Kidney (tissue), 14 donors: ENCODE results near the gene MMAB. TPM values are rescaled to one million over a fixed set of nuclear protein-coding genes. Genes with fewer than 3 reads are reported as not detected.

ENCODE experiments used
- DNase-seq, 5 donors: peaks; one replicate each; pipeline ENCODE4 v3.0.0-alpha.2; 2013 to 2020
- FAIRE-seq: peaks from 2 replicates; lab custom pipeline; 2012; peaks lifted over from hg19 to GRCh38; lab: Jason Lieb, UNC
- H3K27ac ChIP-seq, 2 donors: one replicate each; pipeline ENCODE4 v1.7.0; 2013; ENCODE audit warnings: low read depth in 2 of 2, low read length in 2 of 2, inconsistent platforms in 1 of 2
- H3K27me3 ChIP-seq: one replicate; pipeline ENCODE4 v1.7.1; 2013; ENCODE audit warnings: low read length, inconsistent platforms; ENCODE audit not compliant: control insufficient read depth, insufficient read depth
- H3K36me3 ChIP-seq, 3 donors: one replicate each; pipeline versions ENCODE4 v1.7.0 to v1.7.1; 2013; ENCODE audit warnings: low read length in 3 of 3, control low read depth in 1 of 3, inconsistent platforms in 1 of 3; ENCODE audit not compliant: insufficient read depth in 3 of 3, control insufficient read depth in 2 of 3
- H3K4me1 ChIP-seq, 3 donors: one replicate each; pipeline versions ENCODE4 v1.7.0 to v1.7.1; 2013; ENCODE audit warnings: low read length in 3 of 3, inconsistent platforms in 1 of 3, low read depth in 1 of 3; ENCODE audit not compliant: control insufficient read depth in 2 of 3, insufficient read depth in 2 of 3
- H3K4me3 ChIP-seq, 3 donors: one replicate each; pipeline versions ENCODE4 v1.7.0 to v1.8.1; 2013; ENCODE audit warnings: low read length in 3 of 3, control low read depth in 1 of 3, inconsistent platforms in 1 of 3
- H3K9ac ChIP-seq, 3 donors: one replicate each; pipeline versions ENCODE4 v1.7.0 to v1.7.1; 2013; ENCODE audit warnings: low read length in 3 of 3, control low read depth in 1 of 3, inconsistent platforms in 1 of 3
- H3K9me3 ChIP-seq, 3 donors: one replicate each; pipeline versions ENCODE4 v1.7.0 to v1.7.1; 2013; ENCODE audit warnings: low read length in 3 of 3, control low read depth in 1 of 3, inconsistent platforms in 1 of 3; ENCODE audit not compliant: control insufficient read depth in 2 of 3, insufficient read depth in 1 of 3
- intact Hi-C: fragments of 100-400 bp; cut with DNase I; formaldehyde crosslinking; loops from one replicate; pipeline ENCODE4 v1.11.1; 2022
- polyA plus RNA-seq: library from polyadenylated mRNA; stranded (reverse); fragments of 350-450 nt; fragmentation: Illumina TruSeq; extraction: RNeasy Lipid Tissue Mini Kit (QIAGEN cat#74804); gene quantifications from one replicate; pipeline ENCODE4 v1.2.3, GENCODE V29; 2014; ENCODE audit warnings: low read depth, low replicate concordance; ENCODE audit not compliant: insufficient read depth
- total RNA-seq: library from RNA; stranded (reverse); fragmentation: NEBNext Ultra II Directional; extraction: Animal tissue kit (Norgen Biotek cat#: 25700); gene quantifications from one replicate; pipeline ENCODE4 v1.2.1, GENCODE V29; 2021
- TF ChIP-seq, protein P1 (sequence below): IDR thresholded peaks from 3 replicates; pipeline ENCODE4 v1.5.1; 2012; ENCODE audit warnings: mild to moderate bottlenecking, moderate library complexity, borderline replicate concordance; ENCODE audit not compliant: insufficient read depth; ENCODE audit errors: extremely low read depth
- donor health status: control.
- donor health status: control.
- donor health status: control.
- donor health status: control.
- donor health status: control.
- donor health status: DM: yes; HTN: yes; CAD: no.
- donor health status: Normal renal cell carcinoma (clear cell type).

MMAB gene
- total and polyA plus RNA-seq, 2 donors from 2014 or later: 42.9 to 96.3 TPM

DNA sequence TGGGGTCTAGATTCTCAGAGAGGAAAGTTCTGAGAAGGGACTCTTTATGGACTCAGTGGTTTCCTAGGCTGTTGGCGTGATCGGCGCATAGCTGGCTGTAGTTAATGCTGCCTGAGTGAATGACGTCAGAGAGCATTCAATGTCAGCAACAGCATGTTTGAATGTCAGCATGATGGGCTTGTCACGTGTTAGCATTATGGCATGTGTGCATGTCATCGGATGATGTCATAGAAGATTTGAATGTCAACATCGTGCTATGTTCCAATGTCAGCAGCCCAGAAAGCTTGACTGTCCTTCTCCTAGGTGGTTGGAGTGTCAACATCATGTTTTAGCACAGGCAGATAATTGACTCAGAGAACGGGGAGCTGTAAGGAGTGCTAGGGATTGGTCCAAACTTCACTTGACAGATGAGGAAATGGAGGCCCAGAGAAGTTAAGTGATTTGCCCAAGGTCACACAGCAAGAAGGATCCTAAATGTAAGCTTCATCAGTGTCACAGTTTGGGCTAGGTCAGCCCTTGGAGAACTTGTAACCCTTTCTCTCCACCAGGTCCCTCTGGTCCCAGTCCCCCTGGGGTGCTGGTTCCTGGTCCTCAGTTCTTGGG, 45.8 kb upstream of the MMAB start:
- DNase-seq (no peak), FAIRE-seq (no peak)
- intact Hi-C loops: no loop called here
- H3K4me3 ChIP-seq: no peak overlapping the region
- no peaks in the 10 kb centered on the region for H3K9me3 ChIP-seq
- no peaks in the 10 kb centered on the region for H3K27me3 ChIP-seq
- TF ChIP-seq, protein P1, sequence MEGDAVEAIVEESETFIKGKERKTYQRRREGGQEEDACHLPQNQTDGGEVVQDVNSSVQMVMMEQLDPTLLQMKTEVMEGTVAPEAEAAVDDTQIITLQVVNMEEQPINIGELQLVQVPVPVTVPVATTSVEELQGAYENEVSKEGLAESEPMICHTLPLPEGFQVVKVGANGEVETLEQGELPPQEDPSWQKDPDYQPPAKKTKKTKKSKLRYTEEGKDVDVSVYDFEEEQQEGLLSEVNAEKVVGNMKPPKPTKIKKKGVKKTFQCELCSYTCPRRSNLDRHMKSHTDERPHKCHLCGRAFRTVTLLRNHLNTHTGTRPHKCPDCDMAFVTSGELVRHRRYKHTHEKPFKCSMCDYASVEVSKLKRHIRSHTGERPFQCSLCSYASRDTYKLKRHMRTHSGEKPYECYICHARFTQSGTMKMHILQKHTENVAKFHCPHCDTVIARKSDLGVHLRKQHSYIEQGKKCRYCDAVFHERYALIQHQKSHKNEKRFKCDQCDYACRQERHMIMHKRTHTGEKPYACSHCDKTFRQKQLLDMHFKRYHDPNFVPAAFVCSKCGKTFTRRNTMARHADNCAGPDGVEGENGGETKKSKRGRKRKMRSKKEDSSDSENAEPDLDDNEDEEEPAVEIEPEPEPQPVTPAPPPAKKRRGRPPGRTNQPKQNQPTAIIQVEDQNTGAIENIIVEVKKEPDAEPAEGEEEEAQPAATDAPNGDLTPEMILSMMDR: no peak
- no peaks in the 10 kb centered on the region for H3K36me3 ChIP-seq
- H3K4me1 ChIP-seq: no peaks in the 10 kb centered on the region
- H3K27ac ChIP-seq: no peak overlapping the region
- H3K9ac ChIP-seq: no peak overlapping the region

DNA sequence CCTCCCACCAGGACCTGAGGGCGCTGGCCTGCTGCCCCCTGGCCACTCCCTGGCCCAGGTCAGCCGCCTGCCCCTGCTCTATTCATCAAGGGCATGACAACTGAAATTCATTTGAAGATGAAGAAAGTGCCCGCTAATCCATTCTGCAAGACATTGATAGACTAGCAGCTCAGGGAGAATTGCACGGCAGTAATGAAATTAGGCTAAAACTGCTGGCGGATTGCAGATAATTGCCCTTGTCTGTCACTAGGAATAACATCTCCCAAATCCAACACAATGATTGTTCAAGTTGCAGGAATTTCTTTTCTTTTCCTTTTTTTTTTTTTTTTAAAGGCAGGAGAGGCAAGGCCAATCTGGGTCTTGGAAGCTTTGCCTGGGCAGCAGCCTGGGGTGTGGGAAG, 44.8 kb upstream of the MMAB start:
- DNase-seq (no peak), FAIRE-seq (no peak)
- Histone ChIP-seq H3K9me3 (no peaks in the 10 kb centered on the region), H3K9ac (no peak overlapping the region), H3K27ac (no peak overlapping the region), H3K4me3 (no peak overlapping the region), H3K36me3 (no peaks in the 10 kb centered on the region), H3K4me1 (no peaks in the 10 kb centered on the region), H3K27me3 (no peaks in the 10 kb centered on the region)
- intact Hi-C loops: no loop called here
- TF ChIP-seq, protein P1: no peak

DNA sequence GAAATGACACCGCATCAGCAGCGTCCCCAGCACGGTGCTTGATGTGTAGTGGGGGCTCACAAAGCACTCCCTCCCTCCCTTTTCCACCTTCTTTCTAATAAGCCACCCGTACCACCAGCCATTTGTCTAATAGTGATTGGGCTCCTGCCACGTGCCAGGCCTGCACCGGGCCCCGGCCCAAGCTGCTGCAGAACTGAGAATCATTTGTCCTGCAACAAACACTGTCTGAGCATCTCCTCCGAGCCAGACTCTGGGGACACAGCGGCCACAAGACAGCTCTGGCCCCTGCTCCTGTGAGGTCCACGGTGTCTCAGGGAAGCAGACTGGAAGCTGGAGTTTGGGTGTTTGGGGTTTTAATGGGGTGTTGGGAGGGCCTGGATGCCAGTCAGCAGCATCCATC, 44.2 kb upstream of the MMAB start:
- no peak overlapping the region for H3K9ac ChIP-seq
- no peaks in the 10 kb centered on the region for H3K27me3 ChIP-seq
- intact Hi-C loops: no loop called here
- H3K4me1 ChIP-seq: no peaks in the 10 kb centered on the region
- H3K9me3 ChIP-seq: no peaks in the 10 kb centered on the region
- TF ChIP-seq, protein P1: no peak
- H3K27ac ChIP-seq: no peak overlapping the region
- no peaks in the 10 kb centered on the region for H3K36me3 ChIP-seq
- DNase-seq: no peak
- FAIRE-seq: no peak
- H3K4me3 ChIP-seq: no peak overlapping the region

DNA sequence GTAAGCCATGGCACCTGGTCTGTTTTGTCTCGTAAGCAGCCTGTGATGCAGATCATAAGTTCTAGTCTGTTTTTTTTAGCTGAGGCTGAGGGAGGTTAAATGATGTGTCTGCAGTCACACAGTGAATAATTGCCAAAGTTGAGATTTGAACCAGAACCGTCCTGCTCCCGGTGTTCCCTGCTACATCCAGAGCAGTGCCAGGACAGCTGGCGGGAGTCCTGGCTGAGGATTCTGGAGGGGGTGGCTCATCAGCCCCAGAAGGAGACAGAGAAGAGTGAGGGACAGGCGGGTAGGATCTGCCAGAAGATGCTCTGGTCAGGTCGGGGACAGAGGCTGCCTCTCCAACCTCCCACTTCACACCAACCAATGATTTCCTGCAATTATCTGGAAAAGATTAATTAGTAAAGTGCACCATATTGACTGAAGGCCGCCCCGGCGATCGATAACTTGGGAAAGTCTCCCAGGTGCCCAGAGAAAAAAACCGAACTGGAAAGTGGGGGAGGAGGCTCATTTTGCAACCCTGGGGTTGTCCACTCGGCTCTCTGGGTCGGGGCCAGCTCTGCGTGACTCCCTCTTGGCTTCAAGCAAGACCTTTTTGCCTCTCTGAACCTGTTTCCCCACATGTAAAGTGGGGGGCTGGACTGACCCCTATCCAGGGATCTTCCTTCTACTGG, 42.4 kb upstream of the MMAB start:
- Histone ChIP-seq H3K9me3 (no peaks in the 10 kb centered on the region), H3K4me3 (no peak overlapping the region), H3K4me1 (no peaks in the 10 kb centered on the region), H3K36me3 (no peaks in the 10 kb centered on the region), H3K27me3 (no peaks in the 10 kb centered on the region), H3K27ac (no peak overlapping the region), H3K9ac (no peak overlapping the region)
- DNase-seq: no peak
- TF ChIP-seq, protein P1: no peak
- intact Hi-C loops: no loop called here
- no peak for FAIRE-seq
